Activated effector memory CD4-positive, alpha-beta T cell treated with Interleukin-2 at 50 U/mL for 16 hours (primary cell): ENCODE measurements around the gene PLAAT1.

Experiments used
- DNase-seq: peaks from one replicate; pipeline ENCODE4 v3.0.0-alpha.2; 2020

The PLAAT1 gene

DNA sequence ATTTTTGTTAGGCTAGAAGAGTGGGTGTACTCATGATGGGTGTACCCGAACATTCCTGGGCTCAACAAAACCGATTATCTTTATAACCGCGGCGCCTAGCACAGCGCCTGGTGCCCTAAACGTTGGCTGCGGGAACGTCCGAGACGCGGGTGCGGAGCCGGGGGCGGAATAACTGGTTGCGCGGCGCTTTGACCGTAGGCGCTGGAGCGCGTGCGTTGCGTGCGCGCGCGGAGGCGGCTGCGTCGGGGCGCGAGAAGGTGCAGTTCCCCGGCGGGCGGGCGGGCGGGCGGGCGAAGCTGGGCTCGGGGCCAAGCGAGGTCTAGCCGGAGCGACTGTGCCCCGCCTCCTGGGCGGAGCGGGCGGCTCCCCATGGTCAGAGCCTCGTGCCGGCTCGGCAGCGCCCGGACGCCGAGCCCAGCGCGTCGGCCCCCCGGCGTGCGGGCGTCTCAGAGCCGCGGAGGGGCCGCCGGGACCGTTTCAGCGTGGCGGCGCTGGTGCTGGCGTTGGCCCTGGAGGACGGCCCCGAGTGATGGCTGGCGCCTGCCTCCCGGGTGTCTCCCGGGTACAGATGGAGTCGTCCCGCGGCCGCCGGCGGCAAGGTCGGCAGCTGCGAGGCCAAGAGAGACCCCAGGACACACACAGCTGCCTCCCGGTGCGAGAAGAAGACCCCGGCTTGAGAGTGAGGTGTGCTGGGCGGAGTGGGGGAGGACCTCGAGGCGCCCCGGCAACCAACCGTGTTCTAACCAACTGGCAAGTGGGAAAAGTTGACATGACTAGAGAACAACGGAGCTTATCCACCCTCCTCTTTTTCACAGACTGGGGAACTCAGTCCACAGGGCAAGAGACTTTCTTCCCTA is at the start of gene PLAAT1:
Gene PLAAT1 (plus strand): TSS at position 373 of the 857 bp plus-strand sequence. CDS start 14,429 bp downstream, outside the sequence.
- no peak for DNase-seq

GRCh38 chr3:193194371-193194770 is 46.7 kb upstream of the PLAAT1 start:
- no peak for DNase-seq

DNA sequence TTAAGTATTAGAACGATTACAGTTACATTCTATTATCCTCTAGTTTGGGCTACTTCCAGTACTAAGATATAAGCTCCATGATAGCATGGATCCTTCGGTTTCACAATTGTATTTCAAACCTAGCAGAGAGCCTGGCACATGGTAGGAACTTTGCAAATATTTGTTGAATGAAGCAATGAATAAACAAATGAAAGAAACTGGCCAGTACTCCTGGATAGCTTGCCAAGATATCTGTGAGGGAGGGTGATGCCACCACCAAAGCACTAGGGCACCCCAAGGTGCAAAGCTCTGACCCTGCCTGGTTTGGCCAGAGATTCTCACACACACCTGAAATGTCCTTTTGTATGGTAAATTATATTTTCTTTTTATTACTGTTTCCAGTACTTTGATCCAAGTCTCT is 44.3 kb upstream of the PLAAT1 start:
- DNase-seq: no peak

DNA sequence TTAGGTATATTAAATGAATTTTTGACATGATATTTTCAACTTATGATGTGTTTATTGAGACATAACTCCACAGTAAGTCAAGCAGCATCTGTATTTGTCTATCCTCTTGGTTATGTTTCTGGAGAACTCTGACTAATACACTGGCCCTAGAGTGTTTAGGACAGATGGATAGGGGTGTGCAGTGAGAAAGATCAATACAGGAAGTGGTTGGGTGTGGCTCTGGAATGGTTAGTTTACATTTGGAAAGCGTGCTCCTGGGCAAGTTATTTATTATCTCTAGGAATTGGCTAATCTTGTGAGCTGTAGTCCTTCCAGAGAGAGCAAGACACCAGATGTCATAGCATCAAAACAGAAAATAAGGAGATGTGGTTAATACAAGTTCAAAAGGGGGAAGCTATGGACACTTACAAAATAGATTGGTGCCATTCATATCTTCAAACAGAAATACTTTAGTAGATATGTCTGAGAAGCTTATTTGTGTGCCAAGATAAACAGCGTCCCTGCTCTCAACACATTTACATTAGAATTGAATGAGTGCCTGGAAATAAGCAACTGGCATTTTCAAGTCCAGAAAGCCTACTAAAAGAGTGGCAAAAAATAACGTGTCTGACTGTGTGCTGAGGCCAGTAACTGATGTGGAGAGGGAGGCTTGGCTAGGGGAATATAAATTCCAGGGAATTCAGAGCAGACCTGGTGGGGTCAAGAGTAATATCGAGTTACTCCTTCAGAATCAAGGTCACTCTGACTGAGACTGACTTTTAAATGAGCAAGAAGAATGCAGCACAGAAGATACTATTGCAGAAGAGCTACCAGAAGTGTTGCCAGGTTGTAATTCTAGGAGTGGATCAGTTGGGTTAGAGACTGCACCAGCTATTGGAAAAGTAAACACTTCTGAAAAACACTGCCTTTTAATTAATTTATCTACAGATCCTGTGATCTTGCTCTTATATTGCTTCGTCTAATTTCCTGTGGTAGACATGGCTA is 33.4 kb upstream of the PLAAT1 start:
- DNase-seq: no peak

DNA sequence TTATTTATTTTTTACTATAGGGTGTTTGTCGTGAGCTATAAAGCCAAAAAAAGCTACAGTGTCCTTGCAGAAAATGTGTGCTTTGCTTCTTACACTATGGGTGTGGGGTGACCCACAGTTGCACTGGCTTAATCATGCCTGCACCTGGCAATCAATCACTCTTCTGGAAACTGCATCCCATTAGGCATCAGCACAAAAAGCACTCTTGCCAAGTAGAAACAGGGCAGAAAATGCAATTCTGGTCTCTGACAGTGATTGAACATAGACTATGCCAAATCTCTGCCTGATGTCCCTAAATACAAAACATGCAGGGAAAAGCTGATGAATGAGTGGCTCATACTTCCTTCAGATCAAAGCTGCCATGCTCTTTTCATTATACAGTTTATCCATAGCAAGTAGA is 30.4 kb upstream of the PLAAT1 start:
- no peak for DNase-seq

DNA sequence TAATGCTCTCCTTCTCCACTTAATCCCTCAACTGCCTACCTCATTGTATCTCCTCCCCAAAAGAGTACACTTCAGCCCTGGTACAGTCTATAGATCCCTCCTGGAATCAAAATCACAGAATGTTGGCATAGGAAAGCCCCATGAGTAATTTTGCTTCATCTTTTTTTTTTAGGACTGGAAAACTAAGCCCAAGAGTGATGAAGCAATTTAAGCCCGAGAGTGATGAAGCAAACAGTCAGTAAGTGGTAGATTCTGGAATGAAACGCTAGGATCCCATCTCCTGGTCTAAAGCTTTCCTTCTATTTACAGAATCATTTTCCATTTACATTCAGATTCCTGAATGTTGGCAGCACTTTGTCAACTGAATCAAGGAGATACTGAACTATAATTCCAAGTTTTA is 29.8 kb upstream of the PLAAT1 start:
- DNase-seq: no peak

DNA sequence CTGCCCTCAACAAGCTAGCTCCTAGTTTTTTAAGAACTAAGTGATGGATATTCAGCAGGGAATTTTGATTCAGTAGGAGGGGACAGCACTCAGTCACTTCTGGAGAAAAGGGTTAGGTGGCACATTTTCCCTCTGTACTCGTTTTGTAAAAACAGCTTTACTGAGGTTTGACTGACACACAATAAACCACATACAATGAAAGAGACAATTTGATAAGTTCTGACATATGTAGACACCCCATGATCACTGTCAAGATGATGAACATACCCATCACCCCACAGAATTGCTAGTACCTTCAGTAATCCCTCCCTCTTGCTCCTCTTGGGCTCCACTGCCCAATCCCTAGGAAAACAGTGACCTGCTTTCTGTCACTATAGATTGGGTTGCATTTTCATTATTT is 29.0 kb upstream of the PLAAT1 start:
- DNase-seq: no peak

DNA sequence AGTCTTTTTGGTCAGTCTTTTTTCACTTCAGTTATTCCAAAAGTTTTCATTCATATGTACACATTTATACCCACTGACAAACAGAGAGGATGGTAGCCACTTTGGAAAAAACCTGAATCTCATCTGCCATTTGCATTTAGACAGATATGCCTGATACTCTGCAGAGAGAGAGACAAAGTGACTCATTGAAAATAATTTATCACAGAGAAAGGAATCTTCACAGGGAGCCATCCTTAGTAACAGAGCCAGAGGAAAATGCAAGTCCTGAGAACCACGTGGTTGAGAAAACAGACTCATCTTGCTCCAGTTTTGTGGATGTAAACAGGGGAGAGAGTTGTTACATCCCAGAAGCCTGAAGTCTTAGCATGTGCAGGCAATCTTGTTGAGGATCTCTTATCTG is 28.2 kb upstream of the PLAAT1 start:
- DNase-seq: no peak

DNA sequence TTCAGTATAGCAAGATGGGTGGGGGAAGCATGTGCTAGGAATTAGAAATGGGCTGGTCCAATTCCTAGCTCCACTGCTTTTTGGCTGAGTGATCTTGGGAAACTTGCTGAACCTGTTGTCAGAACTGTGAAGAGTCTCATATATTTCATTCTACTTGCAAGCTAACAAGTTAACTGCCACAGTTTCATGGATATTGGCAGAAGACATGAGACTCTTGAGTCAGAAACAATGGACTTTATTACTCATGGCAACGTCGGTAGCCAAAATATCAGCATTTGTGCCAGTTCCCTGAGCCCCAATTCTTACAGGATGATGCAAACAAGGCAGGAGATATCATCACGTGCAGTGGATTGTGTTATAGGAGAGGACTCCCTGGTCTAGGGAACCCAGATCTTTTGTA is 26.6 kb upstream of the PLAAT1 start:
- no peak for DNase-seq

DNA sequence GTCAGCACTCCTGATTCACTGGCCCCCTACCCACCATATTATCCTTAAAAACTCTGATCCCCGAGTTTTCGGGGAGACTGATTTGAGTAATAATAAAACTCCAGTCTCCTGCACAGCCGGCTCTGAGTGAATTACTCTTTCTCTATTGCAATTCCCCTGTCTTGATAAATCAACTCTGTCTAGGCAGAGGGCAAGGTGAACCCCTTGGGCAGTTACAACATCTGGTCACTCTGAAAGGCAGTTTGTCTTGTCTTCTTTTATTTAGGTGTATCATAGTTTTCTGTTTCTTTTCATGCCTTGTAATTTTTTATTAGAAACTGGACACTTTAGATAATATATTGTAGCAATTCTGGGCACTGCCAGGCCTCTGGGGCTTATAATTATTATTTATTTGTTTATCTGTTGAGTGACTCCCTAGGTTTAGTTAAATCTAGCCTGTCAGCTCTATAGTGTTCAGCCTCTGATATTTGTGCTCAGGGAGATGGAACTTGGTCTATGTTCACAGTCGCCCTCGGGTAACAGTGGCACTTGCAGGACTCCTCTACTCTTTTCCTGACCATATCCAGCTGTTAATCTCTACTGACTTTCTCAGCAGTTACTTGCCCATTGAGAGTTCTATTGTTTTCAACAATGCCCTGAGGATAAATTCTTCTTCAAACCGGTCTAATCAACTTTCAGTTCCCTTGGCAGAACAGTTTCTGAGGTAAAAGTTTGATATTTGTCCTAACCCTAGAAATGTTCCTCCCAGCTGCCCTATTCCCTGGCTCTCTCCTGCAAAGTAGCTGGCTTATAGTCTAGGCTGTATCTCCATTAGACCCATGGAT is 15.5 kb upstream of the PLAAT1 start:
- no peak for DNase-seq

- DNase-seq: no peak
Measured at GRCh38 chr3:193228206-193228605, 12.8 kb upstream of the PLAAT1 start.

DNA sequence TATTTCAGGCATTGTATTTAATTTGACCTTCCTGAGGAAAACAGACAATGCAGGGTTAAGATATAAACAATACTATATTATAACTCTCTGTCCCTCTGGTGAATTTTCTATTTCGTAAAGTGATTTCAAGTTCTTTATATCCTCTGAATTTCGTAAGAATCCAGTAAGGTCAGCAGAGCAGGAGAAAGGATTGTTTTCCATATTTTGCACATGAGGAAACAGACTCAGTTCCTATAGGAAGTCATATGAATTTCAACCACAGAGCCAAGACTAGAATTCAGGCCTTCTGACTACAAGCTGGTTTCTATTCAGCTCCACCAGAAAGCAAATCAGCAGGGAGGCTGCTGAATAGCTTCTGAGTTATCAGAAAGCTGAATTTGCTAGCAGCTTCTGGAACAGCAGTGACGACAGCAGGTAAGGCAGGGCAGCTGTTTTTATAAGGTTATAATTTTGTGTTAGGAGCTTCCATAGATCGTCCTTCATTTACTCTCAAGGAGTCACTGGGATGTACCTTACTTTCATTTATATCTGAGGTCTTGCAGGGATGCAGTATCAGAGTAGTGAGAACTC is 11.1 kb upstream of the PLAAT1 start:
- DNase-seq: no peak

GRCh38 chr3:193230610-193231009 is 10.4 kb upstream of the PLAAT1 start:
- no peak for DNase-seq

- DNase-seq: no peak
Measured at GRCh38 chr3:193231201-193231600, 9.8 kb upstream of the PLAAT1 start.

DNA sequence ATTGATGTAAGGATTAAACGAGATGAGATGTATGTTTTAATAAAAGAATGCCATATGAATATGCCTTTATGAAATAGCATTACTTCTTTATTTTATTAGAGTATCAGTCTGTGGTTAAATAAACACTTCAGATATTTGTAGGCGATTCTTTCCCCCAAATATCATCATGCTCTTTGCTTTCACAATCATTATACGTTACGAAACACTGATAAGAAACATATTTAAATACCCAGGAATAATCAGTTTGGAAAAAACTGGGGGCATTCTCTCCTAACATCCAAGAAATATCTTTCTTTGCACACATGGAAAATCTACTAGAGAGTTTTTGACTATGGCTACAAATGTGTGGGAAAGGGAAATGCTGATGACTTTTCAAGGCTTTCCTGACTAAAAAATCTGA is 4.4 kb upstream of the PLAAT1 start:
- DNase-seq: no peak

GRCh38 chr3:193237030-193237429 is 4.0 kb upstream of the PLAAT1 start:
- no peak for DNase-seq

DNA sequence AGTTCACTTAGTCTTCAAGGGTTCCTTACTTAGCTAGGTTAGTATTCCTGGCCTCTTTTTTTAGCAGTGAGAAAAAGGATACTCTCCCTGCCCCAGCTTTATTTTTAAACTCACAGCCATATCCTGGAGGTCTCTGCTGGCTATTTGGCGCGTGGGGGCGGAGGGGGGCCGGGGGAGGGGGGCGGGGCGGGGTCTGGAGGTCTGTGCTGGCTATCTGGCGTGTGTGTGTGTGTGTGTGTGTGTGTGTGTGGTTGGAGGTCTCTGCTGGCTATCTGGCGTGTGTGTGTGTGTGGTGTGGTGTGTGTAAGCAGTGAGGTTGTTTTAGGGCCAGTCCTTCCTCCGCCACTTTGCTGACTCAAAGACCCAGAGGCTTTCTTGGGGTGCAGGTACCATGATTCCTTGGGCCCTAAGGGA is 579 bp upstream of the PLAAT1 start:
- no peak for DNase-seq

GRCh38 chr3:193241716-193242115 is 694 bp downstream of the PLAAT1 start:
- DNase-seq: no peak

GRCh38 chr3:193243571-193243970 is 2.5 kb downstream of the PLAAT1 start:
- DNase-seq: no peak

GRCh38 chr3:193248848-193249468 is 7.9 kb downstream of the PLAAT1 start:
- DNase-seq: no peak

GRCh38 chr3:193250492-193250891 is 9.5 kb downstream of the PLAAT1 start:
- DNase-seq: no peak
